Activated B cell treated with CpG ODN at 0.5 μM for 24 hours (primary cell): ENCODE data around the gene ZNF10. TPM values are rescaled to one million over a fixed set of nuclear protein-coding genes. Genes with fewer than 3 reads are reported as not detected.

Experiments
- ATAC-seq: fragments of 200-7000 bp; cut with Tn5 transposase; one replicate; pipeline ENCODE4 v1.10.0; 2021; ENCODE audit warnings: low read depth, mild to moderate bottlenecking, moderate library complexity
- CTCF ChIA-PET: fragments of 350-600 bp; sonication (Branson Sonifier 250); formaldehyde crosslinking; loops from one replicate; lab custom pipeline; 2021; ENCODE audit warnings: antibody characterized with exemption; lab: Charles Lee
- POLR2A ChIA-PET: fragments of 350-600 bp; sonication (Branson Sonifier 250); formaldehyde crosslinking; loops from one replicate; lab custom pipeline; 2021; ENCODE audit warnings: antibody characterized with exemption; lab: Charles Lee
- DNase-seq: peaks from one replicate; pipeline ENCODE4 v3.0.0; 2022
- H3K27ac Mint-ChIP-seq: one replicate; pipeline ENCODE4 v1.8.0; 2020; ENCODE audit warnings: mixed read lengths
- H3K27me3 Mint-ChIP-seq: one replicate; pipeline ENCODE4 v1.8.0; 2021; ENCODE audit warnings: mixed read lengths
- H3K36me3 Mint-ChIP-seq: one replicate; pipeline ENCODE4 v1.8.0; 2021; ENCODE audit warnings: low read depth, mixed read lengths
- H3K4me1 Mint-ChIP-seq: one replicate; pipeline ENCODE4 v1.8.0; 2021; ENCODE audit warnings: mixed read lengths
- H3K4me3 Mint-ChIP-seq: one replicate; pipeline ENCODE4 v1.8.0; 2020; ENCODE audit warnings: mild to moderate bottlenecking, mixed read lengths
- H3K9me3 Mint-ChIP-seq: one replicate; pipeline ENCODE4 v1.8.0; 2020; ENCODE audit warnings: mixed read lengths
- CTCF ChIP-seq: fragments of 200-600 bp; IDR thresholded peaks from one replicate; pipeline ENCODE4 v1.8.0; 2022; ENCODE audit warnings: antibody characterized with exemption, mild to moderate bottlenecking
- intact Hi-C: fragments of 100-400 bp; cut with micrococcal nuclease; formaldehyde crosslinking; loops from one replicate; pipeline ENCODE4 v1.15.1; 2024
- total RNA-seq: library from RNA; stranded (reverse); gene quantifications from 2 replicates; pipeline ENCODE4 v1.2.3, GENCODE V29; 2022

The ZNF10 gene
- total RNA-seq, 1 donor from 2014 or later, result 10.9 TPM

DNA sequence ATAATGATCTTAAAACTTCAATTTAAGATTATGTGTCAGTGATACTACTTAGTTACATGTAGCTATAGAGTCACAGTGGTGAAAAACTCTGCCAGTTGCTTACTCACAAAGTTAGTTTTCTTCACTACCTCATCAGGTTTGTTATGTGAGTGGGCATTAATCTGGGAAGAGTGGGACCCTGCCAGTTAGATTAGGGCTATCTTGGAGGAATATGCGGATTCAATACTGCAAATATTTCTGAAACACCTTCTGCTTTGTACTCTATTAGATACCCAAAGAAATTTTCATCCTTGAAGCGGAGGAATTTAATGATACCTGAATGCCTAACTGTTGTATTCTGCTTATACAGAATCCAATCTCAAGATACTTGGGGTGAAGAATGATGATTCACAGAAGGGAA lies 76.0 kb downstream of the ZNF10 start:
- Mint-ChIP-seq H3K27me3 (no peaks in the 10 kb centered on the region), H3K36me3 (peaks cover 49% of the 10 kb centered on the region), H3K4me1 (no peaks in the 10 kb centered on the region), H3K27ac (no peak overlapping the region), H3K4me3 (no peak overlapping the region), H3K9me3 (peaks cover 33% of the 10 kb centered on the region)
- intact Hi-C loops, result no loop called here
- no peak for DNase-seq
- no peak for ATAC-seq
- TF ChIP-seq CTCF, result no peak
- ChIA-PET CTCF (no interaction called here), POLR2A (no interaction called here)

Other genes starting within 250 kb of the ZNF10 start
- 89.4 and 108 TPM in 2 replicates for gene CHFR, start 243.0 kb upstream of the ZNF10 start, total RNA-seq
- gene ZNF605, start 174.3 kb upstream of the ZNF10 start, total RNA-seq, result 12.2 and 15.4 TPM in 2 replicates
- 20.8 and 24.9 TPM in 2 replicates for gene ZNF26, start 144.3 kb upstream of the ZNF10 start, total RNA-seq
- gene ZNF84, start 93.1 kb upstream of the ZNF10 start, total RNA-seq, result 34.8 and 41.1 TPM in 2 replicates
- 20.6 and 21.9 TPM in 2 replicates for gene ZNF140, start 49.7 kb upstream of the ZNF10 start, total RNA-seq
- gene ZNF891, start 353 bp upstream of the ZNF10 start, total RNA-seq, result 2.9 and 4.0 TPM in 2 replicates
- 29.1 and 29.3 TPM in 2 replicates for gene ZNF268, start 50.9 kb downstream of the ZNF10 start, total RNA-seq
- gene ANHX, start 105.2 kb downstream of the ZNF10 start, total RNA-seq, result not detected in 2 replicates